ENCODE data around the gene CDC123. TPM values are rescaled to one million over a fixed set of nuclear protein-coding genes. Genes with fewer than 3 reads are reported as not detected.

The CDC123 gene
- total RNA-seq, 1 experiment from 2014 or later: 132 TPM

- Histone ChIP-seq H3K4me1 (ENCODE audit: control insufficient read depth in 1 of 2, insufficient read depth in 2 of 2, low read length in 2 of 2) (no peaks in the 10 kb centered on the region), H3K4me3 (replicated peaks in 1 of 2; ENCODE audit: low read depth in 1 of 2, low read length in 2 of 2) (no peak overlapping the region), H3K79me2 (ENCODE audit: insufficient read depth, low read length) (no peaks in the 10 kb centered on the region), H3K9ac (ENCODE audit: low read length) (no peak overlapping the region), H3K4me2 (ENCODE audit: low read length) (no peak overlapping the region), H3K27me3 (ENCODE audit: insufficient read depth, low read length) (no peaks in the 10 kb centered on the region), H3K36me3 (ENCODE audit: control insufficient read depth in 1 of 2, insufficient read depth in 2 of 2, low read length in 2 of 2) (peaks cover 0 to 5% of the 10 kb centered on the region in 2 experiments; a peak in 1 of 4 replicates), H2AFZ (ENCODE audit: low read depth, low read length, poor library complexity, severe bottlenecking) (no peak overlapping the region), H3K9me2 (ENCODE audit: insufficient read depth) (no peaks in the 10 kb centered on the region), H3K9me3 (ENCODE audit: control insufficient read depth in 1 of 2, insufficient read depth in 1 of 2, low read depth in 1 of 2, low read length in 2 of 2) (no peaks in the 10 kb centered on the region), H4K20me1 (ENCODE audit: insufficient read depth) (no peaks in the 10 kb centered on the region), H3K27ac (ENCODE audit: low read depth, low read length) (no peak overlapping the region)
- POLR2A ChIA-PET: no interaction called here
- RAD21 ChIA-PET (ENCODE audit: low non-redundant PET in 1 of 2, low total read pairs in 2 of 2, uncharacterized antibody in 2 of 2, unreplicated experiment in 2 of 2): no interaction called here
- intact Hi-C loops (cut with micrococcal nuclease): no loop called here
- no TSS peak for BruUV-seq (replicated peaks)
- TF ChIP-seq ZNF274 (IDR thresholded peaks at IDR 0.05; ENCODE audit: low read depth, low read length) (no peak), POLR2A (IDR thresholded peaks at IDR 0.05; ENCODE audit: borderline replicate concordance, extremely low read depth, insufficient read depth, insufficient read length) (no peak), TCF7L2 (IDR thresholded peaks at IDR 0.05; ENCODE audit: borderline replicate concordance, extremely low read depth, insufficient read depth, insufficient read length) (no peak), MAX (IDR thresholded peaks at IDR 0.05) (no peak), EGR1 (IDR thresholded peaks at IDR 0.05; ENCODE audit: low read depth) (no peak)
- CTCF ChIA-PET: no interaction called here
- ATAC-seq (no peak), DNase-seq (ENCODE audit: low read depth, low spot score) (no peak)
Measured at GRCh38 chr10:12154516-12154915, 41.5 kb upstream of the CDC123 start.

GRCh38 chr10:12156367-12157123 is 39.4 kb upstream of the CDC123 start:
- POLR2A ChIA-PET: no interaction called here
- DNase-seq (ENCODE audit: low read depth, low spot score) (no peak), ATAC-seq (no peak)
- H3K4me1 ChIP-seq (ENCODE audit: control insufficient read depth in 1 of 2, insufficient read depth in 2 of 2, low read length in 2 of 2): no peaks in the 10 kb centered on the region
- no TSS peak for BruUV-seq (replicated peaks)
- CTCF ChIA-PET: no interaction called here
- H3K27me3 ChIP-seq (ENCODE audit: insufficient read depth, low read length): no peaks in the 10 kb centered on the region
- H3K9me3 ChIP-seq (ENCODE audit: control insufficient read depth in 1 of 2, insufficient read depth in 1 of 2, low read depth in 1 of 2, low read length in 2 of 2): no peaks in the 10 kb centered on the region
- H3K36me3 ChIP-seq (ENCODE audit: control insufficient read depth in 1 of 2, insufficient read depth in 2 of 2, low read length in 2 of 2): peaks cover 0 to 5% of the 10 kb centered on the region in 2 experiments; a peak in 1 of 4 replicates
- H4K20me1 ChIP-seq (ENCODE audit: insufficient read depth): no peaks in the 10 kb centered on the region
- H3K9me2 ChIP-seq (ENCODE audit: insufficient read depth): no peaks in the 10 kb centered on the region
- no peak for TF ChIP-seq YY1 (IDR thresholded peaks at IDR 0.05; ENCODE audit: extremely low read depth, insufficient replicate concordance, low read depth, low read length)
- TF ChIP-seq MAX (IDR thresholded peaks at IDR 0.05): no peak
- no peak for TF ChIP-seq EGR1 (IDR thresholded peaks at IDR 0.05; ENCODE audit: low read depth)
- TF ChIP-seq FOSL1 (IDR thresholded peaks at IDR 0.05; ENCODE audit: low read depth): no peak
- TF ChIP-seq SP1 (IDR thresholded peaks at IDR 0.05; ENCODE audit: low read depth): no peak
- no peak for TF ChIP-seq RAD21 (IDR thresholded peaks at IDR 0.05; ENCODE audit: low read depth)
- TF ChIP-seq EZH2phosphoT487 (IDR thresholded peaks at IDR 0.05; ENCODE audit: borderline replicate concordance): no peak
- no peak for TF ChIP-seq ZFX (IDR thresholded peaks at IDR 0.05)
- no peak for TF ChIP-seq JUND (IDR thresholded peaks at IDR 0.05)
- no peak for TF ChIP-seq EZH2 (IDR thresholded peaks at IDR 0.05)
- no peak for TF ChIP-seq ELF1 (IDR thresholded peaks at IDR 0.05; ENCODE audit: borderline replicate concordance, low read depth)
- no peak overlapping the region for H3K9ac ChIP-seq (ENCODE audit: low read length)
- no peak overlapping the region for H3K4me2 ChIP-seq (ENCODE audit: low read length)
- H3K27ac ChIP-seq (ENCODE audit: low read depth, low read length): no peak overlapping the region
- RAD21 ChIA-PET (ENCODE audit: low non-redundant PET in 1 of 2, low total read pairs in 2 of 2, uncharacterized antibody in 2 of 2, unreplicated experiment in 2 of 2): no interaction called here
- no peaks in the 10 kb centered on the region for H3K79me2 ChIP-seq (ENCODE audit: insufficient read depth, low read length)
- intact Hi-C loops (cut with micrococcal nuclease): no loop called here
- no peak overlapping the region for H2AFZ ChIP-seq (ENCODE audit: low read depth, low read length, poor library complexity, severe bottlenecking)
- H3K4me3 ChIP-seq (replicated peaks in 1 of 2; ENCODE audit: low read depth in 1 of 2, low read length in 2 of 2): no peak overlapping the region

All from HCT116 (cell line).